Spleen (tissue), 7 donors: ENCODE results near the gene YPEL1.

Experiments
- CTCF ChIP-seq, 11 experiments: fragments of 200-600 bp in 7 of 11; fragments of 450-650 bp in 4 of 11; sonication (generic) in 4 of 11; IDR thresholded peaks in 8 of 11; conservative IDR thresholded peaks in 3 of 11; 1 replicate in 7 of 11; 2 replicates in 4 of 11; pipeline versions ENCODE4 v1.4.0 to v1.8.0; 2016 to 2021; ENCODE audit warnings: antibody characterized with exemption in 11 of 11, inconsistent platforms in 4 of 11, mild to moderate bottlenecking in 1 of 11
- POLR2A ChIP-seq, 3 donors: fragments of 450-650 bp; IDR thresholded peaks; one replicate each; pipeline ENCODE4 v1.5.1; 2017; ENCODE audit warnings: antibody characterized with exemption in 3 of 3, mild to moderate bottlenecking in 1 of 3
- donor health status: DM: no; HTN: no; CAD: no; lungs with moderate emphysema.
- donor health status: DM: no; HTN: no; CAD: no.
- donor health status: DM: no; HTN: no; CAD: no.

DNA sequence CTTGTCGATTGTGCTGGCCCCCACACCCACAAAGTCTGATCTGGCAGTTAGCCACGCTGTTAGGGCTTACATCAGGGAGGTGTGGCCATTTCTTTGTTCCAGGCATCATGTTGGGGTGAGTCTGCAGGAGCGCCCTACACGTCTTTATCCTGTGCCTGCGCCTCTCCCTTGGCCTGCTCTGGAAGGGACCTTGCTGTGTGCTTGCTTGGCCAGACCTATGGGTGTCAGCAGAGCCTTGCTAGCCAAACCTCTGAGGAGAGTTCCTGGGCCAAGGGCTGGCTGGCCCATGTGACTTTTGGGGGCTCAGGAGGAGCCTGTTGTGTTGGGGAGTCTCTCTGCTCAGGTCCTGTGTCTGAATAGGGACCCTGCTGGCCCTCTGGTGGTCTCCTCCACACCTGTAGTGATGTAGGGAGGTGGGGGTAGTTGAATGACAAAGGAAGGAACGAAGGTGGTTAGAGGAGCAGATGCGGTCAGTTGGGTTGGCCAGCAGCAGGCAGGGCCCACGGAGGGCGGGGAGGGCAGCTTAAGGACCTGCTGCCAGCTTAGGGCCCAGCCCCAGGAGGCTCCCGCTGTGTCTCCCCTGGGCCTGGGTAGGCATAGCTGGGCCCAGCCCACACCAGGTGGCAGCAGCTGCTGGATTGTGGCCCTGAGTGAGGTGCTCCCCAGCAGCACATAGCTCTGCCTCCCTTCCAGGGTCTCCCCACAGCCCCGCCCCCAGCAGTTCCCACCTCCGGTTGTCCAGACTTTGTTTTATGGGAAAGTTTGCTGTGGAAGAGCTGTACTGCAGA, 61.9 kb downstream of the YPEL1 start:
- TF ChIP-seq CTCF (IDR thresholded peaks at IDR 0.05 in 8 of 11, conservative IDR thresholded peaks at IDR 0.05 in 3 of 11) (no peak), POLR2A (IDR thresholded peaks at IDR 0.05) (no peak)
